IMR-90 (cell line): ENCODE measurements around the gene SOBP.

Experiments
- BHLHE40 ChIP-seq: fragments of 150-350 bp; IDR thresholded peaks from 2 replicates; pipeline ENCODE4 v1.6.1; 2016; ENCODE audit warnings: mild to moderate bottlenecking, low read depth, low read length
- CTCF ChIP-seq: conservative IDR thresholded peaks from 2 replicates; pipeline ENCODE4 v1.5.1; 2012; ENCODE audit warnings: mild to moderate bottlenecking, low read depth, low read length, improper control_type of control experiment
- ELK1 ChIP-seq: fragments of 150-350 bp; IDR thresholded peaks from 2 replicates; pipeline ENCODE4 v1.6.1; 2016; ENCODE audit warnings: low read depth, mild to moderate bottlenecking, low read length, moderate library complexity, borderline replicate concordance
- FOS ChIP-seq: fragments of 150-350 bp; IDR thresholded peaks from 2 replicates; pipeline ENCODE4 v1.6.1; 2016; ENCODE audit warnings: low read depth, low read length
- MAFK ChIP-seq: IDR thresholded peaks from 2 replicates; pipeline ENCODE4 v1.6.1; 2012; ENCODE audit warnings: low read depth, low read length, improper control_type of control experiment
- NFE2L2 ChIP-seq: fragments of 150-350 bp; IDR thresholded peaks from 2 replicates; pipeline ENCODE4 v1.6.1; 2016; ENCODE audit warnings: low read depth, mild to moderate bottlenecking, low read length
- POLR2A ChIP-seq: IDR thresholded peaks from 2 replicates; pipeline ENCODE4 v1.6.1; 2012; ENCODE audit warnings: mild to moderate bottlenecking, low read depth, low read length
- RAD21 ChIP-seq: IDR thresholded peaks from 2 replicates; pipeline ENCODE4 v1.6.1; 2012; ENCODE audit warnings: low read length, improper control_type of control experiment

- no peak for TF ChIP-seq CTCF
- TF ChIP-seq BHLHE40: no peak
- TF ChIP-seq ELK1: no peak
- no peak for TF ChIP-seq POLR2A
- no peak for TF ChIP-seq NFE2L2
- no peak for TF ChIP-seq MAFK
- TF ChIP-seq RAD21: no peak
- no peak for TF ChIP-seq FOS
Observed at GRCh38 chr6:107654764-107655163, 164.8 kb downstream of the SOBP start.
